HCT116 (cell line): ENCODE data around the gene PKD2L1.

ENCODE experiments used
- CTCF ChIP-seq, 3 experiments: fragments of 200-600 bp in 1 of 3; sonication (generic) in 1 of 3; IDR thresholded peaks in 2 of 3; conservative IDR thresholded peaks in 1 of 3; 2 replicates each; pipeline ENCODE4 v1.5.1; 2012 to 2017; ENCODE audit warnings: low read depth in 2 of 3, low read length in 2 of 3, antibody characterized with exemption in 1 of 3, borderline replicate concordance in 1 of 3, control low read depth in 1 of 3, mild to moderate bottlenecking in 1 of 3, mixed read lengths in 1 of 3, mixed run types in 1 of 3, moderate library complexity in 1 of 3; ENCODE audit not compliant: insufficient read depth in 1 of 3
- EGR1 ChIP-seq: IDR thresholded peaks from 2 replicates; pipeline ENCODE4 v1.6.1; 2012; ENCODE audit warnings: low read depth
- EZH2 ChIP-seq: fragments of 200-600 bp; sonication (generic); IDR thresholded peaks from 2 replicates; pipeline ENCODE4 v1.6.1; 2017; ENCODE audit warnings: antibody characterized with exemption, mixed run types
- SP1 ChIP-seq: IDR thresholded peaks from 2 replicates; pipeline ENCODE4 v1.6.1; 2012; ENCODE audit warnings: low read depth
- SRF ChIP-seq: IDR thresholded peaks from 2 replicates; pipeline ENCODE4 v1.6.1; 2012; ENCODE audit warnings: low read depth

GRCh38 chr10:100347568-100348195, 17.7 kb upstream of the PKD2L1 start:
- TF ChIP-seq EZH2 (no peak), CTCF (IDR thresholded peaks at IDR 0.05 in 2 of 3, conservative IDR thresholded peaks at IDR 0.05 in 1 of 3; ENCODE audit: borderline replicate concordance in 1 of 3, insufficient read depth in 1 of 3, low read depth in 2 of 3, low read length in 2 of 3) (no peak), SRF (no peak), SP1 (no peak), EGR1 (no peak)
